Endothelial cell (in vitro differentiated cells): Measurements from ENCODE around the gene EOMES. TPM values are rescaled to one million over a fixed set of nuclear protein-coding genes. Genes with fewer than 3 reads are reported as not detected.
A peak's percentile ranks its signal among the peaks of the same experiment; 100 is the strongest.

Experiments used
- DNase-seq: peaks from one replicate; pipeline ENCODE4 v3.0.0; 2021; ENCODE audit warnings: low spot score
- H3K27ac Mint-ChIP-seq: one replicate; pipeline ENCODE4 v1.8.0; 2021; ENCODE audit warnings: mixed read lengths, inconsistent platforms; ENCODE audit not compliant: unreplicated experiment
- H3K27me3 Mint-ChIP-seq: one replicate; pipeline ENCODE4 v1.8.0; 2021; ENCODE audit warnings: mild to moderate bottlenecking, moderate library complexity, mixed read lengths, inconsistent platforms; ENCODE audit not compliant: unreplicated experiment
- H3K36me3 Mint-ChIP-seq: one replicate; pipeline ENCODE4 v1.8.0; 2021; ENCODE audit warnings: mild to moderate bottlenecking, low read depth, mixed read lengths, inconsistent platforms; ENCODE audit not compliant: unreplicated experiment
- H3K4me1 Mint-ChIP-seq: one replicate; pipeline ENCODE4 v1.8.0; 2021; ENCODE audit warnings: mild to moderate bottlenecking, mixed read lengths, inconsistent platforms; ENCODE audit not compliant: unreplicated experiment
- H3K4me3 Mint-ChIP-seq: one replicate; pipeline ENCODE4 v1.8.0; 2021; ENCODE audit warnings: mild to moderate bottlenecking, mixed read lengths, inconsistent platforms; ENCODE audit not compliant: unreplicated experiment
- H3K9me3 Mint-ChIP-seq: one replicate; pipeline ENCODE4 v1.8.0; 2021; ENCODE audit warnings: mixed read lengths, inconsistent platforms; ENCODE audit not compliant: unreplicated experiment
- CTCF ChIP-seq: fragments of 200-600 bp; sonication (generic); IDR thresholded peaks from one replicate; pipeline ENCODE4 v1.5.0; 2021; ENCODE audit warnings: antibody characterized with exemption; ENCODE audit not compliant: unreplicated experiment
- total RNA-seq: library from RNA; stranded (reverse); fragmentation: NEBNext Ultra II Directional; extraction: Animal tissue kit (Norgen Biotek cat#: 25700); gene quantifications from one replicate; pipeline ENCODE4 v1.2.1, GENCODE V29; 2021; ENCODE audit not compliant: unreplicated experiment

EOMES gene
- total RNA-seq, 1 donor from 2014 or later = 5.1 TPM

GRCh38 chr3:27730774-27731659, 8.9 kb upstream of the EOMES start:
- Mint-ChIP-seq H3K36me3 (no peaks in the 10 kb centered on the region), H3K27me3 (peaks cover 19% of the 10 kb centered on the region), H3K4me3 (no peak overlapping the region), H3K27ac (no peak overlapping the region), H3K9me3 (no peaks in the 10 kb centered on the region), H3K4me1 (peaks cover 19% of the 10 kb centered on the region)
- DNase-seq = no peak
- no peak for TF ChIP-seq CTCF

- DNase-seq = no peak
- peak overlapping the region; percentile 73 for H3K4me3 Mint-ChIP-seq
- H3K27ac Mint-ChIP-seq = no peak overlapping the region
- no peaks in the 10 kb centered on the region for H3K9me3 Mint-ChIP-seq
- H3K27me3 Mint-ChIP-seq = peaks cover 19% of the 10 kb centered on the region
- TF ChIP-seq CTCF = no peak
- H3K36me3 Mint-ChIP-seq = no peaks in the 10 kb centered on the region
- peaks cover 19% of the 10 kb centered on the region for H3K4me1 Mint-ChIP-seq
These were observed 7.9 kb upstream of the EOMES start for GRCh38 chr3:27729748-27730611.

- no peaks in the 10 kb centered on the region for H3K9me3 Mint-ChIP-seq
- TF ChIP-seq CTCF = no peak
- H3K4me3 Mint-ChIP-seq = no peak overlapping the region
- no peak for DNase-seq
- H3K36me3 Mint-ChIP-seq = no peaks in the 10 kb centered on the region
- no peak overlapping the region for H3K27ac Mint-ChIP-seq
- H3K4me1 Mint-ChIP-seq = peaks cover 23% of the 10 kb centered on the region
- peaks cover 22% of the 10 kb centered on the region for H3K27me3 Mint-ChIP-seq
These were observed 7.2 kb upstream of the EOMES start for GRCh38 chr3:27729325-27729724.

GRCh38 chr3:27728195-27729087, 6.3 kb upstream of the EOMES start:
- H3K4me3 Mint-ChIP-seq = peak overlapping the region; percentile 27
- H3K9me3 Mint-ChIP-seq = no peaks in the 10 kb centered on the region
- no peak for TF ChIP-seq CTCF
- peaks cover 28% of the 10 kb centered on the region for H3K27me3 Mint-ChIP-seq
- no peak for DNase-seq
- H3K27ac Mint-ChIP-seq = no peak overlapping the region
- H3K36me3 Mint-ChIP-seq = no peaks in the 10 kb centered on the region
- H3K4me1 Mint-ChIP-seq = peaks cover 32% of the 10 kb centered on the region
